Transverse colon (tissue), 4 donors: Measurements from ENCODE around the gene EME2.

Source experiments
- EP300 ChIP-seq: sonication (generic); formaldehyde crosslinking; IDR thresholded peaks from one replicate; pipeline ENCODE4 v1.6.1; 2017; ENCODE audit warnings: antibody characterized with exemption, low read depth
- POLR2A ChIP-seq: fragments of 450-650 bp; IDR thresholded peaks from one replicate; pipeline ENCODE4 v1.6.1; 2016; ENCODE audit warnings: antibody characterized with exemption, mild to moderate bottlenecking, moderate library complexity
- POLR2AphosphoS5 ChIP-seq, 3 donors: sonication (generic); formaldehyde crosslinking; IDR thresholded peaks; one replicate each; pipeline ENCODE4 v1.6.1; 2016; ENCODE audit warnings: antibody characterized with exemption in 3 of 3
- TF ChIP-seq, protein P1 (sequence below), 5 experiments: fragments of 200-600 bp in 3 of 5; fragments of 450-650 bp in 2 of 5; sonication (generic) in 3 of 5; IDR thresholded peaks; 1 replicate in 2 of 5; 2 replicates in 3 of 5; pipeline ENCODE4 v1.5.1; 2016 to 2017; ENCODE audit warnings: antibody characterized with exemption in 5 of 5, inconsistent platforms in 3 of 5, mild to moderate bottlenecking in 2 of 5, moderate library complexity in 1 of 5

DNA sequence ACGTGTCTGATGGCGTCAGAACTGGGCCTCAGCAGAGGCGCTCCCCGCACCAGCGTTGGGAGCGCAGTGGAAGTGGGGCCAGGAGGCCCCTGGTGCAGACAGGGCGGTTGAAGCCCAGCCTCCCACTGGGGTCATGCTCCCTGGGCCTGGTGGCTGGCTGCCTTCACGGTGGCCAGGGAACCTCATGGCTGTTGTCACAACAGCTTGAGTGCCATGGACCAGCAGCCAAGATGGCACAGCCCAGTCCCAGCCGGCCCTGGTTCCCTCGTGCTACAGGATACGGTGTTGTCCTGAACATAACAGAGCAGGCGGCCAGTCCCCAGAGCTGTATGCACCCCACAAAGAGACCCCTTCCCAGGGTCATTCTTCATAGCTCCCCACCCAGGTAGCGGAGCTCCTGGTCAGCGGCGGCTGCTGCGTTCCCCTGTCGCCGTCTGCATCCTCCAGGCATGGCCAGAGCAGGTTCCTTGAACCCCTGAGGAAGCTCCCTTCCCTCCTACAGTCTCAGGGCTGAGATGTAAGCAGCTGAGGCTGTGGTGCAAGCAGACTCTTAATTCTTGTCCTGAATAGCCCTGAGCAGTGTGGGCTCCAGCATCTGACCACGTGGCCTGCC is 31.0 kb upstream of the EME2 start:
- TF ChIP-seq POLR2A (no peak), POLR2AphosphoS5 (IDR thresholded peaks at IDR 0.05) (no peak), EP300 (no peak)
- TF ChIP-seq, protein P1, sequence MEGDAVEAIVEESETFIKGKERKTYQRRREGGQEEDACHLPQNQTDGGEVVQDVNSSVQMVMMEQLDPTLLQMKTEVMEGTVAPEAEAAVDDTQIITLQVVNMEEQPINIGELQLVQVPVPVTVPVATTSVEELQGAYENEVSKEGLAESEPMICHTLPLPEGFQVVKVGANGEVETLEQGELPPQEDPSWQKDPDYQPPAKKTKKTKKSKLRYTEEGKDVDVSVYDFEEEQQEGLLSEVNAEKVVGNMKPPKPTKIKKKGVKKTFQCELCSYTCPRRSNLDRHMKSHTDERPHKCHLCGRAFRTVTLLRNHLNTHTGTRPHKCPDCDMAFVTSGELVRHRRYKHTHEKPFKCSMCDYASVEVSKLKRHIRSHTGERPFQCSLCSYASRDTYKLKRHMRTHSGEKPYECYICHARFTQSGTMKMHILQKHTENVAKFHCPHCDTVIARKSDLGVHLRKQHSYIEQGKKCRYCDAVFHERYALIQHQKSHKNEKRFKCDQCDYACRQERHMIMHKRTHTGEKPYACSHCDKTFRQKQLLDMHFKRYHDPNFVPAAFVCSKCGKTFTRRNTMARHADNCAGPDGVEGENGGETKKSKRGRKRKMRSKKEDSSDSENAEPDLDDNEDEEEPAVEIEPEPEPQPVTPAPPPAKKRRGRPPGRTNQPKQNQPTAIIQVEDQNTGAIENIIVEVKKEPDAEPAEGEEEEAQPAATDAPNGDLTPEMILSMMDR (IDR thresholded peaks at IDR 0.05) = no peak
